Astrocyte of the hippocampus (primary cell): ENCODE data around the gene BNC1.
"Not testable (repeated sequence)": the region's sequence is repeated elsewhere in the genome, so short reads cannot be mapped to it uniquely, and the experiment has no call there.

Source experiments
- DNase-seq: peaks from one replicate; pipeline ENCODE4 v3.0.0; 2011; ENCODE audit warnings: low read depth, low spot score

BNC1 gene

DNA sequence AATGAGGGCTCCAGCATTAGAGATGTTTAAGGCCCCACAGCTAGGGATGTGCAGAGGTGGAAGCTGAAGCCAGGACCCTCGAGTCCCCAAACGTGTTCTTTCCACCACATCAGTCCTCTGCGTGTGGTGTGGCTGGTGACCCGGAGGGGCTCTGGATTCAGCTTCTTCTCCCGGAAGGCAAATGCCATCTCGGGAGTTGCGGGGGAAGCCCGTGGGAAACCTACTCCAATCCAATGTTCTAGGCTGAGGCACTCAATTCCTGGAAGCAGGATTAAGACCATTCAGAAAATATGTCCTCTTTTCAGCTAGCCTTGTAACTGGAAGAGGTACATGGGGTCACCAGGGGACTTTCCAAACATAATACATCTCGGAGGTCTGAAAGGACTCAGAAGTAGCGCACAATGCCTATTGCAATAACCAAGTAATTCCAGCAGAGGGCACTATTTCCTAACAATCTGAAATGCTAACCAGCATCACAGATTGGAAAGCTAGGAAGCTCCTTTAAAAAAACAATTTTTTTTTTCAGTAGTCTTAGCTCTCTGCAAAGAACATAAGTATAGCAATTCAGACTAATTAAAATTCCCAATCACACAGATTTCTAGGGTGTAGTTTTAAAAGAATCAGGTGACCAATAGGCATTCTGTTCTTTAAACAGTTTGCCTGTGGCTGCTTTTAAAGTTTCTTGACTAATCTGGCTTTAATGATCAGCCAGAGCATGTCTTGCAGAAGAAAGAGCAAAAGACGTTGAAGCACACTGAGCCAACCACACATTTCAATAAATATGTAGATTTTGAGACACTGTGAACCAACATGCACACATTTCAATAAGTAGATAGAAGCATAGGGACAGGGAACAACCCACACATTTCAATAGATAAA, 36.1 kb downstream of the BNC1 start:
- peak; percentile 83 for DNase-seq

DNA sequence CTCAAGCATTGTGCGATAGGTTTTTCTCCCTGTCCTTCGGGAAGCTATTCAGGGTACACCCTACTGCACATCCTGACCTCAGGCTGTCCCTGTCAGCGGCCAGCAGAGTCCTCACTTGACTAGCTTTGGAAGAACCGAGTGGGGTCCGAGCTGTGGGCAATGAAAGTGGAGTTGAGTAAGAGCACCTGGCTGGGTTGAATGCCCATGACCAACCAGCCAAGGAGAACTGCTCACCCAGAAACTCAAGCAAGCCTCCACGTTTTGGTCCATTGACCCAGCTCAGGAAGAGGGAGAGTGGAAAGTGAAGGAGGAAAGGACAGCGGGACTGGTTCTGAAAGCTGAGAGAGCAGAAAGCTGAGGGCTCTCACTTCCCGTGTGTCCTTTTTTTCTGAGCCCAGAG, 40.8 kb downstream of the BNC1 start:
- no peak for DNase-seq

DNA sequence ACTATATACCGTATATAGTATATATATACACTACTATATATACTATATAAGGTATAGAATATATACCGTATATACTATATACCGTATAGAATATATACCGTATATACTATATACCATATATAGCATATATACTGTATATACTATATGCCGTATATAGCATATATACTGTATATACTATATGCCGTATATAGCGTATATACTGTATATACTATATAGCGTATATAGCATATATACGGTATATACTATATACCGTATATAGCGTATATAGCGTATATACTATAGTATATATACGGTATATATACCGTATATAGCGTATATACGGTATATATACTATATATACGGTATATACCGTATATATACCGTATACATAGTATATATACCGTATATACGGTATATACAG, 54.2 kb downstream of the BNC1 start:
- no peak for DNase-seq

DNA sequence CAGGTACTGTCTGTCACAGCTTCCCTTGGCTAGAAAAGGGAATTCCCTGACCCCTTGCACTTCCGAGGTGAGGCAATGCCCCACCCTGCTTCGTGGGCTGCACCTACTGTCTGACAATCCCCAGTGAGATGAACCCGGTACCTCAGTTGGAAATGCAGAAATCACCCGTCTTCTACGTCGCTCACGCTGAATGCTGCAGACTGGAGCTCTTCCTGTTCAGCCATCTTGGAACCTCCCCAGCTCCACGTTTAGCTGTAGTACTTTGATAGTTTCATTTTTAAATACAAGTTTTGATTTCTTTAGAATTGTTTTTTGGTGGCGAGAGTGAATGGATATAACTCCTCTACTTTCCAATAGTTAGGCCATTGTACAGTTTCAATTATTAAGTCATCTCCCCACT, 59.0 kb downstream of the BNC1 start:
- DNase-seq, result no peak

DNA sequence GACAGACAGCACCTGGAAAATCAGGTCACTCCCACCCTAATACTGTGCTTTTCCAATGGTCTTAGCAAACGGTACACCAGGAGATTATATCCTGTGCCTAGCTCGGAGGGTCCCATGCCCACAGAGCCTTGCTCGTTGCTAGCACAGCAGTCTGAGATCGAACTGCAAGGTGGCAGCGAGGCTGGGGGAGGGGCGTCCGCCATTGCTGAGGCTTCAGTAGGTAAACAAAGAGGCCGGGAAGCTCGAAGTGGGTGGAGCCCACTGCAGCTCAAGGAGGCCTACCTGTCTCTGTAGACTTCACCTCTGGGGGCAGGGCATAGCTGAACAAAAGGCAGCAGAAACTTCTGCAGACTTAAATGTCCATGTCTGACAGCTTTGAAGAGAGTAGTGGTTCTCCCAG, 62.7 kb downstream of the BNC1 start:
- not testable (repeated sequence) for DNase-seq

DNA sequence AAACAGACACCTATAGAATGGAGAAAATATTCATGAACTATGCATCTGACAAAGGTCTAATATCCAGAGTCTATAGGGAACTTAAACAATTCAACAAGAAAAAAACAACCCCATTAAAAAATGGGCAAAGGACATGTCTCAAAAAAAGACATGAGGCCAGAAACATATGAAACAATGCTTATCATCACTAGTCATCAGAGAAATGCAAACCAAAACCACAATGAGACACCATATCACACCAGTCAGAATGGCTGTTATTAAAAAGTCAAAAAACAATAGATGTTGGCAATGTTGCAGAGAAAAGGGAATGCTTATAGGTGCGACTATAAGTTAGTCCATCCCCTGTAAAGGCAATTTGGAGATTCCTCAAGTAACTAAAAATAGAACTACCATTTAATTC, 65.4 kb downstream of the BNC1 start:
- DNase-seq, result no peak

DNA sequence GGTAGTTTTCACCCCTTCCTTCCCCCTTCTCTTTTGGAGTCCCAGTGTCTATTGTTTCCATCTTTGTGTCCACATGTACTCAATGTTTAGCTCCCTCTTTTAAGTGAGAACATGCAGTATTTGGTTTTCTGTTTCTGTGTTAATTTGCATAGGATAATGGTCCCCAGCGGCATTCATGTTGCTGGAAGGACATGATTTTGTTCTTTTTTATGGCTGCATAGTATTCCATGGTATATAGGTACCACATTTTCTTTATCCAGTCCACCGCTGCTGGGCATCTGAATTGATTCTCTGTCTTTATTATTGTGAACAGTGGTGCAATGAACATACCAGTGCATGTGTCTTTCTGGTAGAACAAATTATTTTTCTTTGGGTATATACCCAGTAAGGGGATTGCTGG, 69.2 kb downstream of the BNC1 start:
- DNase-seq, result no peak

DNA sequence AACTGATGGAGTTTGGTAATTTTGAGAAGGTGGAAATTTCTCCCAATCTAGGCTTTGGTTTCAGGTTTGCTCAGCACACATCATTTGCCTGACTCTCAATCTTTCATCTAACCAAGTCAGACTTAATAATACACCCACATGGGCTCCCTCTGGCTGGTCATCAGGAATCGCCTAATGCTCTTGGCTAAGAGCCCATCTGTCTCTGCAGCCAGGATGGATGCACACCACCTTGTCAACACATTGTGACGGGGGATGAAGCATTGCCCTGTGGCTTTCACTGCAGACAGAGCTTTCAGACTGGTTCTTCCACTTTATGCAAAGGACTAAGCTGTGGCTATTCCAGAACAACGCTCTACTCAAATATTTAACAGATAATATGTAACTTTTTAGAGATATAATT, 73.8 kb downstream of the BNC1 start:
- peak; percentile 71 for DNase-seq

DNA sequence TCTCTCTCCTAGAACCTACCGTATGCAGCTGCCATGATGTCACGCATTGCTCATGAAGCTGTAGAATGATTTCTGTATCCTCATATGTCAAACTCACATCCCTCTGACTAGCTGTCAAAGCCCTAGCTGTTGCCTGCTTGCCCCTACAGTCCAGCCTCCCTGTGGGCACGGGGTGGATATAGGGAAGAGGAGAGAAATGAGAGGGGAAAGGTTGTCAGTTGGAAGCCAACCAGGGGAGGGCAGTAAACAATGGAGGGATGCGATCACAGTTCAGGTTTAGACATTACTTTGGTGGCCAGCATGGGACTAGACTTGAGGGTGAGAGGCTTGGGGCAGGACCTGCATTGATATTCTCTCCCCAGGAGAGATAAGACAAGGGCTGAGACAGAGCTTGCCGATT, 75.1 kb downstream of the BNC1 start:
- no peak for DNase-seq

DNA sequence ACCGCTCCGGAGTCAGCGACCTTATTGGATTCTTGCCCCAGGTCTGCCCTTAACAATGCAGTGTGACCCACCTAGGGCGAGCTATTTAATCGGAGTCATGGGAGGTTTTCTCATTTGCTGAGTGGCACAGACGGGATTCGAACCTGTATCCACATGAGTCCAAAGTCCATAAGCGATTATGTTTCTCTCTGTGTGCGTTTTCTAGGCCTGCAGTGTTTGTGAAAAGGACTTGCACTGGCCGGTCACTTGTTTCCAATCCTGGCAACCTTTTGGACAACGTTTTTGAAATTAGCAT, 76.2 kb downstream of the BNC1 start:
- no peak for DNase-seq

DNA sequence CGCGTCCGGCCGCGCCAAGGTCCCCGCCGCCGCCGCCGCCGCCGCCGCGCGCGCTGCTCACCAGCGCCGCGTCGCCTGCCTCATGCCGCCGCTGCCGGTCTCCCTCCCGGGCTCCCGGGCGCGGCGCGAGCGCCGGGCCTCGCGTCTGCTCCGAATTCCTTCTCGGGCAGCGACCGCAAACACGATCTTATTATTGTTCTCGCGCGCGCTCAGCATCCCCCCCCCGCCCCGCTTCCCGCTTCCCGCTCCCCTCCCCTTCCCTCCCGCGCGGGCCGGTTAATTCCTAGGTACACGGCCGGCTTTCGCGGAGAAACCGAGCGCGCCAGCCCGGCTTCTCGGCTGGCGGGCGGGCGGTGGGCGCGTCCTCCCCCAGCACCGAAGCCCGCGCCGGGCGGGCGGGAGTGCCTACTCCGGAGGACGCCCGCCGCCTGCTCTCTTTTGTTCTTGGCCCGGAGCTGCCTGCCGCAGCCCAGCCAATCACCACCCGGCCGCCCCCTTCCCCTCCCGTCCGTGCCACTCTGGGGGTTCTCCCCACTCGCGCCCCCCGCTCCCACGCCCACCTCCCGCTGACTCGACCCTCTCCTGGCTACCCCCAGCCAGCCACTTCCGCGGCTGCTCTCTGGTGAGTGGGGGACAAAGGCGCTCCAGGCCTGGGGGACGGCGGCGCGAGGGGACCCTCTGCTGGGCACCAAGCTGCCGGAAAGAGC, 76.7 kb downstream of the BNC1 start, which contains the start of gene HDGFL3:
Gene HDGFL3, minus strand, starts transcription at position 164 of the 707 bp plus-strand sequence. CDS start 409 bp downstream, outside the sequence.
- DNase-seq, result peak; percentile 87

DNA sequence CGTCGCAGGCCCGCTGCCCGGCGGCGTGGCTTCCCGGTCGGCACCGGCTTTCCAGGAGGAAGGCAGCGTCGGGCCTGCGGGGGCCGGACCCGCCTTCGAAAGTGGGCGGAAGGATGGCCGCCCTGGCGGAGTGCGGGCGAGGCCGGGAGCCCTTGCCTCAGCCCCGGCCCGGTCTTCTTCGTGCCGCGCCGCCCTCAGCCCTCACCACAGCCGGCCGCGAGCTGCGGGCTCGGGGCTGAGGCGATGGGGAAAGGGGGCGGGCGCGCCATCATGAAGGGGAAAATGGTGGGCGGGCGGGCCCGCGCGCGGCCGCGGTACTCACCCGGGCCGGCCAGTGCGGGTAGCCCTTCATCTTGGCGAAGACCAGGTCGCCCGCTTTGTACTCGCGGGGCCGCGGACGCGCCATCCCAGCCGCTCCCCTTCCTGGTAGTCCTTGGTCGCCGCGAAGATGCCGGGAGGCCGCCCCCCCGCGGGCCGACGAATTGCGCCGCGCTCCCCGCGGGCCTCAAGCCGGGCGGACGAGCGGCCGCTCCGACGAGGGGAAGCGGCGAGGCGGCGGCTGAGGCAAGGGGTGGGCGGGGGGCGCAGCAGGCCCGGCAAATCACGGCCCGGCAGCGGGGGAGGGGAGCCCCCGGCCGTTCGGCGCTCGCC, 77.3 kb downstream of the BNC1 start:
- DNase-seq, result peak; percentile 70

DNA sequence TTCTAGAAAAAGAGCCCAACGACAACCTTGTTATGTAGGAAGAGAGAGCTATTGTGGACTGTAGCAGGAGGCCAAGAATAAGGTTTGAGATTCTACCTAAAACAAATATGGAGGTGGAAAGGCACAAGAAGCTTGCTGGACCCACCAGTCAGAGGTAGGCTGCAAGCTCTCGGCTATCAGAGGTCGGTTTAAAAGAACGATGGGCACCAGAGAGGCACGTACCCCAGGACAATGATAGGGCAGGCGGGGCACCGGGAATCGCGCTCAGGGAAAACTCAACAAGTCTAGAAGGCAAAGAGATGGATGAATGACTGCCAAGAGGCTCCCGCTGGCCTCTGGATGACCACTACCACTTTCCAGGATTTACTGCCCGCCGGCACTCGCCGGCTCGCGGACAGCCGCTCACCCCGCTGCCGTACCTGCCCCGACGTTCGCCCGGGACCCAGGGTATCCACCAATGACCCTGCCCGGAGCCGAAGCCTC, 77.9 kb downstream of the BNC1 start:
- DNase-seq, result no peak
